Endothelial cell (in vitro differentiated cells): Measurements from ENCODE around the gene SLC18A2. TPM values are rescaled to one million over a fixed set of nuclear protein-coding genes. Genes with fewer than 3 reads are reported as not detected.
A peak's percentile ranks its signal among the peaks of the same experiment; 100 is the strongest.

Source experiments
- DNase-seq: peaks from one replicate; pipeline ENCODE4 v3.0.0; 2021; ENCODE audit warnings: low spot score
- H3K27ac Mint-ChIP-seq: one replicate; pipeline ENCODE4 v1.8.0; 2021; ENCODE audit warnings: mixed read lengths, inconsistent platforms; ENCODE audit not compliant: unreplicated experiment
- H3K27me3 Mint-ChIP-seq: one replicate; pipeline ENCODE4 v1.8.0; 2021; ENCODE audit warnings: mild to moderate bottlenecking, moderate library complexity, mixed read lengths, inconsistent platforms; ENCODE audit not compliant: unreplicated experiment
- H3K36me3 Mint-ChIP-seq: one replicate; pipeline ENCODE4 v1.8.0; 2021; ENCODE audit warnings: mild to moderate bottlenecking, low read depth, mixed read lengths, inconsistent platforms; ENCODE audit not compliant: unreplicated experiment
- H3K4me1 Mint-ChIP-seq: one replicate; pipeline ENCODE4 v1.8.0; 2021; ENCODE audit warnings: mild to moderate bottlenecking, mixed read lengths, inconsistent platforms; ENCODE audit not compliant: unreplicated experiment
- H3K4me3 Mint-ChIP-seq: one replicate; pipeline ENCODE4 v1.8.0; 2021; ENCODE audit warnings: mild to moderate bottlenecking, mixed read lengths, inconsistent platforms; ENCODE audit not compliant: unreplicated experiment
- H3K9me3 Mint-ChIP-seq: one replicate; pipeline ENCODE4 v1.8.0; 2021; ENCODE audit warnings: mixed read lengths, inconsistent platforms; ENCODE audit not compliant: unreplicated experiment
- long read RNA-seq: library from polyadenylated mRNA; unstranded; transcript quantifications from one replicate; pipeline ENCODE4 v2.0.0, GENCODE V29; 2020; ENCODE audit not compliant: unreplicated experiment
- total RNA-seq: library from RNA; stranded (reverse); fragmentation: NEBNext Ultra II Directional; extraction: Animal tissue kit (Norgen Biotek cat#: 25700); gene quantifications from one replicate; pipeline ENCODE4 v1.2.1, GENCODE V29; 2021; ENCODE audit not compliant: unreplicated experiment
- TF ChIP-seq, protein P1 (sequence below): fragments of 200-600 bp; sonication (generic); IDR thresholded peaks from one replicate; pipeline ENCODE4 v1.5.0; 2021; ENCODE audit warnings: antibody characterized with exemption; ENCODE audit not compliant: unreplicated experiment

SLC18A2 gene
- 1.3 TPM for total RNA-seq
- long read RNA-seq, partial matches to known transcripts, result 0 of 4 reads
- long read RNA-seq, other reads (novel, unspliced or antisense), result 4 of 4 reads

DNA sequence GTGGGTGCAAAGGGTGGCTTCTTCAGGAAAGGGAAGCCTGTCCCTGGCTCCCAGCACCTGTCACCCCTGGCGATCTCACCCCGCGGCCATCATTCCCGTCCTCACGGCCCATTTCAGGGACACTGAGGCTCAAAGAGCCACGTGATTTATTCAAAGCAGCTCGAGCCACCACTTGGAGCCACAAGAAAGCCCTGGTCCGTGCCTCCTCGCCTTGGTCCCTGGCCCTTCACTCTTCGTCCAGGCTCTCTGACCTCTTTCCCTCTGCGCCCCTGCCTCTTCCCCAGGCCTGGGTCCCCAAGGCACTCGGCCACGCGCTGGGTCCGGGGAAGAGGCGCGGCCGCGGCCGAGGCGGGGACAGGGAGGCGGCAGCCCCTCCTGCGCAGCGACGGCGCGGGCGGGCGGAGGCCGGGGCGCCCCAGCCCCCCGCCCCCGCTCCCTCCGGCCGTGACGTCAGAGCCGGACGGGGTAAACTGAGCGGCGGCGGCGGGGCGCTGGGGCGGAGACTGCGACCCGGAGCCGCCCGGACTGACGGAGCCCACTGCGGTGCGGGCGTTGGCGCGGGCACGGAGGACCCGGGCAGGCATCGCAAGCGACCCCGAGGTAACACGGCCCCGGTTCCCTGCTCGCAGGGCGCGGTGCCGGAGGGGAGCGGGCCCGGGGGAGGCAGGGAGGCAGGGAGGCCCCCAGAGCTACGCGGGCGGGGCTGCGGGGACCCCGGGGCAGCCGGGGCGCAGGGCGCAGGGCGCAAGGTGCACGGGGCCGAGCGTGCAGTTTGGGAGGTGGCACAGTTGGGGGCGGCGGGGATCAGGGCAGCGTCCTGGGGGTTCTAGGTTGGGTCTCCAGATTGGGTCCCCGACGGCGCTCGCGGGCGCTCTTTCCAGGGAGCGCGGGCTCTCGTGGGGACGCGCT is at the start of gene SLC18A2:
TSS of gene SLC18A2 (plus strand) at position 494 of the 909 bp plus-strand sequence. CDS start 580 bp downstream, outside the sequence.
- H3K4me1 Mint-ChIP-seq, result peaks cover 4% of the 10 kb centered on the region
- peaks cover 10% of the 10 kb centered on the region for H3K27me3 Mint-ChIP-seq
- TF ChIP-seq, protein P1, sequence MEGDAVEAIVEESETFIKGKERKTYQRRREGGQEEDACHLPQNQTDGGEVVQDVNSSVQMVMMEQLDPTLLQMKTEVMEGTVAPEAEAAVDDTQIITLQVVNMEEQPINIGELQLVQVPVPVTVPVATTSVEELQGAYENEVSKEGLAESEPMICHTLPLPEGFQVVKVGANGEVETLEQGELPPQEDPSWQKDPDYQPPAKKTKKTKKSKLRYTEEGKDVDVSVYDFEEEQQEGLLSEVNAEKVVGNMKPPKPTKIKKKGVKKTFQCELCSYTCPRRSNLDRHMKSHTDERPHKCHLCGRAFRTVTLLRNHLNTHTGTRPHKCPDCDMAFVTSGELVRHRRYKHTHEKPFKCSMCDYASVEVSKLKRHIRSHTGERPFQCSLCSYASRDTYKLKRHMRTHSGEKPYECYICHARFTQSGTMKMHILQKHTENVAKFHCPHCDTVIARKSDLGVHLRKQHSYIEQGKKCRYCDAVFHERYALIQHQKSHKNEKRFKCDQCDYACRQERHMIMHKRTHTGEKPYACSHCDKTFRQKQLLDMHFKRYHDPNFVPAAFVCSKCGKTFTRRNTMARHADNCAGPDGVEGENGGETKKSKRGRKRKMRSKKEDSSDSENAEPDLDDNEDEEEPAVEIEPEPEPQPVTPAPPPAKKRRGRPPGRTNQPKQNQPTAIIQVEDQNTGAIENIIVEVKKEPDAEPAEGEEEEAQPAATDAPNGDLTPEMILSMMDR, result no peak
- peak within 1 kb of the TSS; percentile 70 for H3K27ac Mint-ChIP-seq
- no peak for DNase-seq
- peaks cover 4% of the 10 kb centered on the region for H3K36me3 Mint-ChIP-seq
- peak within 1 kb of the TSS; percentile 84 for H3K4me3 Mint-ChIP-seq
- no peaks in the 10 kb centered on the region for H3K9me3 Mint-ChIP-seq

DNA sequence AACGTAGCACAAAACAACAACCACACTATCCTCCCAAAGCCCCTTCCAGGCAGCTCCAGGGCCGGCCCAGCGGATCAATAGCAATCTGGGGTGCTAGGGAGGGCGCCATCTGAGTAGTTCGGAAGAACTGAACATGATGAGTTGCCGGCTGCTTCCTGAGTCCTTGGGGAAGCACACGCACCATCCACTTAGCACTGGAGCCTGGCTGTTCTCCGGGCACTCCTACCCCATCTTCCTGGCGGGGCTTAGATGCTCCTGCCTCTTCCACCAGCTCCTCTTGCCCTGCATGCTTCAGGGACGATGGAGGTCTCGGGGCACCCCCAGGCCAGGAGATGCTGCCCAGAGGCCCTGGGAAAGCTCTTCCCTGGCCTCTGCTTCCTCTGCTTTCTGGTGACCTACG is 43.7 kb upstream of the SLC18A2 start, which contains the start of gene KCNK18:
TSS of gene KCNK18 (plus strand) at position 301 of the 400 bp plus-strand sequence. CDS start at position 301, 0 bp downstream.
- TF ChIP-seq, protein P1, result no peak
- DNase-seq, result no peak
- peaks cover 1% of the 10 kb centered on the region for H3K27me3 Mint-ChIP-seq
- H3K4me3 Mint-ChIP-seq, result no peak within 1 kb of the TSS
- peaks cover 5% of the 10 kb centered on the region for H3K36me3 Mint-ChIP-seq
- no peak within 1 kb of the TSS for H3K27ac Mint-ChIP-seq
- H3K9me3 Mint-ChIP-seq, result no peaks in the 10 kb centered on the region
- H3K4me1 Mint-ChIP-seq, result peaks cover 17% of the 10 kb centered on the region

DNA sequence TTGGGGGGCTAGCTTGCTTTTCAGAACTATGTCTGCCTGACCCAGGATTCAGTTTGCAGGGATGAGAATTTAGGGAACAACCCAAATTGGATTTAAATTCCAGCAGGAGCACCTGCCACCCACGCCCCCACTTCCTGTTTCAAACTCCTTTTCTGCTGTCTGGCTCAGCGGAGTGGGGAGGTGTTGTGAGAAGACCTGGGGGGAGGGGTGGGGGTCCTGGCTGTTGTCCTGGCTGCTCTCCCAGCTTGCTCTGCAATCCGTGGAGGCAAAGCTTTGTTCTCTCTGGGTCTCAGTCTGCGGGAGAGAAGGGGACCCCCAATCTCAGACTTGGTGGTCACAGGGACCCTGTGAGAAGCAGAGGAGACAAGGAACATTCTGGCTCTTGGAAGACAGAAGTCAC is 42.8 kb upstream of the SLC18A2 start:
- Mint-ChIP-seq H3K4me3 (no peak overlapping the region), H3K27me3 (peaks cover 1% of the 10 kb centered on the region), H3K27ac (no peak overlapping the region), H3K9me3 (no peaks in the 10 kb centered on the region), H3K4me1 (peaks cover 17% of the 10 kb centered on the region), H3K36me3 (peaks cover 5% of the 10 kb centered on the region)
- TF ChIP-seq, protein P1, result no peak
- no peak for DNase-seq

DNA sequence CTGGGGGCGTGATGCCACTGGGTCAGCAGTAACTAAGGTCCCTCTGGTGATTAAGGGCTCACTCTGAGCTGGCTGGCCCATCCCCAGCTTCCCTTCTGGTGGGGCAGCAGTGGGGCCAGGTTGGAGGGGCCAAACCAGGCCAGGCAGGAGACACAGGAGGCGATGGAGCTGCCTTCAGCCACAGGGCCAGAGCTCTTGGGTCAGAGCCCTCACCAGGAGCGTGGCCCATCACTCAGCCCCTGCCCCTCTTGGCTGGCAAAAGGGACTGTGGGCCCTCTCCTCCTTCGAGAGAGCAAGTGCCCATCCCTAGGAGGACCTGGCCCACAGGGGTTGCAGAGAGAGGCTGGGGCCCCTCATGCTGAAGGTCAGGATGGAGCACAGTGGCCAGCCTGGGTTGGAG is 39.1 kb upstream of the SLC18A2 start:
- TF ChIP-seq, protein P1, result no peak
- H3K4me1 Mint-ChIP-seq, result peaks cover 7% of the 10 kb centered on the region

DNA sequence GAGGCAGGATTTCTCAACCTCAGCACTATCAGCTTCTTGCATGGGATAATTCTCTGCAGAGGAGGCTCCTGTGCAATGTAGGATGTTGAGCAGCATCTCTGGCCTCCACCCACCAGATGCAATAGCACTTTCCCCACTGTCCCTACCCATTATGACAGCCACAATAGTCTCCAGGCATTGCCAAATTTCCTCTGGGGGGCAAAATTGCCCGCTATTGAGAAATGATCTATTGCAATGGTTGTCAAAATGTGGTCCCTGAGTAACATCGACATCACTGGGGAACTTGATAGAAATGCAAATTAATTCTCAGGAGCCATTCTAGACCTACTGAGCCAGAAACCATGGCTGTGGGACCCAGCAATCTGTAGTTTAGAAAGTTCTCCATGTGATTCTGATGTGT is 36.6 kb upstream of the SLC18A2 start:
- Mint-ChIP-seq H3K36me3 (peaks cover 3% of the 10 kb centered on the region), H3K27me3 (peaks cover 7% of the 10 kb centered on the region), H3K27ac (no peak overlapping the region), H3K4me3 (no peak overlapping the region), H3K9me3 (no peaks in the 10 kb centered on the region), H3K4me1 (no peaks in the 10 kb centered on the region)
- DNase-seq, result no peak
- TF ChIP-seq, protein P1, result no peak

More for the DNA sequence above, 39.1 kb upstream of the SLC18A2 start:
- no peak for DNase-seq
- Mint-ChIP-seq H3K4me3 (no peak overlapping the region), H3K27me3 (peaks cover 5% of the 10 kb centered on the region), H3K36me3 (peaks cover 3% of the 10 kb centered on the region), H3K27ac (no peak overlapping the region), H3K9me3 (no peaks in the 10 kb centered on the region)
